AG08396 (cell line): ENCODE data around the gene NADK2.
"Not testable (repeated sequence)": the region's sequence is repeated elsewhere in the genome, so short reads cannot be mapped to it uniquely, and the experiment has no call there.

Source experiments
- DNase-seq: peaks from one replicate; pipeline ENCODE4 v3.0.0; 2012; ENCODE audit warnings: low spot score, mixed read lengths

Gene NADK2, protein sequence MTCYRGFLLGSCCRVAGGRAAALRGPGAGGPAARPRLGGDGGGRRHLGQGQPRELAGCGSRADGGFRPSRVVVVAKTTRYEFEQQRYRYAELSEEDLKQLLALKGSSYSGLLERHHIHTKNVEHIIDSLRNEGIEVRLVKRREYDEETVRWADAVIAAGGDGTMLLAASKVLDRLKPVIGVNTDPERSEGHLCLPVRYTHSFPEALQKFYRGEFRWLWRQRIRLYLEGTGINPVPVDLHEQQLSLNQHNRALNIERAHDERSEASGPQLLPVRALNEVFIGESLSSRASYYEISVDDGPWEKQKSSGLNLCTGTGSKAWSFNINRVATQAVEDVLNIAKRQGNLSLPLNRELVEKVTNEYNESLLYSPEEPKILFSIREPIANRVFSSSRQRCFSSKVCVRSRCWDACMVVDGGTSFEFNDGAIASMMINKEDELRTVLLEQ

DNA sequence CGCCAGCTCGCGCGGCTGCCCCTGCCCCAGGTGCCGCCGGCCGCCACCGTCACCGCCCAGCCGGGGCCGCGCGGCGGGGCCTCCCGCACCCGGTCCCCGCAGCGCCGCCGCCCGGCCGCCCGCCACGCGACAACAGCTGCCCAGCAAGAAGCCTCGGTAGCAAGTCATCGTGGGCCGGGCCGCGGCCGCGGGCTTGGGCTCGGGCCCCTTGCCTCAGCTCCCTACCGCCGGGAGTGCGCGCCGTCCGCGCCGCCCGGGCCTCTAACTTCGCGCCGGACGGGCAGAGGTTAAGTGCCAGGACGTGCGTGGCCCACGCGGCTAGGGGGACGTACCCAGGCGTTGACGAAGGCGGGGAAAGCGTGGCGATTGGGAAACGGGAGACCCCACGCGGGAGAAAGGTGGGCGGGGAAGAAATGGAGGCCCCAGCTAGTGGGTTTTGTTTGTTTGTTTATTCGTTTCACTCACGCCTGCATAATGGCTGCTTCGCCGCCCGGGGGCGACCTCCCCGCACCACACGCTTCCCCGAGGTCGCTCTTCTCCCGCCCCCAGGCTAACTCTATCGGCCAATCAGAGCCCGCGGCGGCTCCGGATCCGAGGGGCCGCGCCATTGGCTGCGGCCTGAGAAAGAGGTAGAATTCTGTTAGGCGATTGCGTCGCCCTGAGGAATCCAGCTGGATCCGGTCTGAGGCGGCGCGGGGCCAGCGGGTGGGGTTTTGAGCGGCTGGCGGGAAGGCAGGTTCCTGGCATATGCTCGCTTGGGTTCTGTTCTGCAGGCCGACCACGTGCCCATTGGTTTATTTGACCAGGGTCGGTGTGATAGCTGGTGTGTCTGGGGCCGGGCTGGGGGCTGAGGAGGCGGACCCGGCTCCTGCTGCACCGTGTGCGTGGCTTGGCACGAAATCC is at the start of gene NADK2:
NADK2 (minus strand) TSS at position 295 of the 903 bp plus-strand sequence; CDS start at position 168, 127 bp downstream.
- peak; percentile 96 for DNase-seq

DNA sequence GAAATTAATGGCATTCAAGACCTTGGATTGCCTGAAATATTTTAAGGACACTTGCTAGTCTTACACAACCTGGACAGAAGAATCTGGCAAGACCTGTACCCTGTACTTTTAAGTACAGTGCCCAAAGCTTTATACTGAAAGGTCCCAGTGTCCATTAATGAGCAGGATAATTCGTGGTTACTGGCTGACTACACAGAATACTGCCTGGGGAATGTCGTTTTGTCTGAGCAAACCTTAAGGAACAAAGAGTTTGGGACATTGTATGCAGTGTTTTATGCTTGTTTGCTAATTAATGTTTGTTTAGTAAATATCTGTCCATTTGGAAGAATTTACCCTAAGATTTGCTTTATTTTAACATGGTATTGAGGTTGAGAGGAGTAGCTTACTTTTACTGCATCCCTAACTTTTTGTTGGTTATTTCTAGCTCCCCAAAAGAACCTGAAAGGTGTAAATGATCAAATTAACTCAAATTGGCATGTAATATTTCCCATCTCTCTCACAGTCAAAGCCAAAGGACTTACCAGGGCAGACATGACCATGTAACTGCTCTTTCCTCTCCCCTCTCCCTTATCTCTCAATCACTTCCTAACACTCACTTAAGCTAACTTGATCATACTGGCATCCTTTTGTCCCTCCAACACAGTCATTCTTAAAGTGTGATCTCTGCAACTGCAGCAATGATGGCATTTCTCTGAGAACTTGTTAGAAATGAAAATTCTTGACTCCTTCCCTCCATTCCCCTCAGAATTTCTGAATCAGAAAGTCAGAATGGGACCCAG is 44.3 kb upstream of the NADK2 start:
- DNase-seq, result no peak

DNA sequence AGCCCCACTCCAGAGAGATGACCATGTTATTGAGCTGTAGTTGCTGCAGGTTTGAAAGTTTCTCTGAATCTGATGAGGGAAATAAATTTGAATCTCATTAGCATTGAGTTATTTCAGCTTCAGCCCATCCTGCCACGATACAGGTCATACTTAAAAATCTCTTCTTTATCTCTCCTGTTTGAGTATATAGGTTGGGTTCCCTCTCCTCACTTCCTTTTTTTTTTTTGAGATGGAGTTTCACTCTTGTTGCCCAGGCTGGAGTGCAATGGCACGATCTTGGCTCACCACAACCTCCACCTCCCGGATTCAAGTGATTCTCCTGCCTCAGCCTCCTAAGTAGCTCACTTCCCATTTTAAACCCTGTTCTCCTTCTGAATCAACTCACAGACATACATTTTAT is 42.0 kb upstream of the NADK2 start:
- DNase-seq, result not testable (repeated sequence)

DNA sequence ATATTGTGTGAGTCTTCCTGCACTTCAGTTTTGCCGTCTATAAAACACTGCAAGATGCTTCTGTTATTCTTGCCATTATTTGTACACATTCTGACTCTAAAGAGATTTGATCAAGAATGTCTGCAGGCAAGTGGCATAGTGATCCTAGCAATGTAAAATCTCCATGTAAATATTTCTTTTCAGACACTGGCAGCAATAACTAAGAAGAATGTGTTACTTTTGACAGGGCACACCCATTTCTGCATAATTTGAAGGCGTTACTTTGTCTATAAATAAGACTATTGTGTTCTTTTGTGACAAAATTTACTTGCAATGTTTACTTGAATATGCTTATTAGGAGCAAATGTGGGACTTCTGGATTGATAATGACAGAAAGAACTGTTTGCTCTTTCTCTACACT is 39.9 kb upstream of the NADK2 start:
- DNase-seq, result no peak

DNA sequence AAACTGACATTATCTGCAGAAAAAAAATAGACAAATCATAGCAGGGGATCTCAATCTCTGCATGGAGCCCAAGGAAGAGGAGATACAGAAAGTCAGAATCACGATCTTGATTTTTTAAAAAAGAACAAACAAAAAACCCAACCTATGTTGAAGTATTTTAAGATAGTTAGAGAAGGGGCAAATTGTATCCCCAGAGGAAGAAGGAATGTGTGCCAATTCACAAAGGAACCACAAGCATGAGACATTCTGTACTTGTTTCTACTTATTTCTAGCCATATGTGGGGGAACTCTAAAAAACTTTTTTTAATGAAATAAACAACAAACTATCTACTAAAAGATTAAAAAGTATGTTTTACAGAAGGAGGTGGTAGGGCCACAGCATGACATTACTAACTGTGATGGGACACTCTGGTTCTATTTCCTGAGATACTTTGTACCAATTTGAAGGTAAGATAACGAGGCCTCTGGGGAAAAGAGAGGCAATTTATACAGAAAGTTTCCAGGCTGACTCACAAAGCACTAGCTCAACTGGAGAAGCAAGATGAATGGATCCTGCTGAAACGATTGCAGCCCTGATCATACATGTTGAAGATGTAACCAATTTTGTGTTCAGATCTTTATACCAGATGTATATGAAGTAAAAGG is 37.5 kb upstream of the NADK2 start:
- DNase-seq, result peak; percentile 7

DNA sequence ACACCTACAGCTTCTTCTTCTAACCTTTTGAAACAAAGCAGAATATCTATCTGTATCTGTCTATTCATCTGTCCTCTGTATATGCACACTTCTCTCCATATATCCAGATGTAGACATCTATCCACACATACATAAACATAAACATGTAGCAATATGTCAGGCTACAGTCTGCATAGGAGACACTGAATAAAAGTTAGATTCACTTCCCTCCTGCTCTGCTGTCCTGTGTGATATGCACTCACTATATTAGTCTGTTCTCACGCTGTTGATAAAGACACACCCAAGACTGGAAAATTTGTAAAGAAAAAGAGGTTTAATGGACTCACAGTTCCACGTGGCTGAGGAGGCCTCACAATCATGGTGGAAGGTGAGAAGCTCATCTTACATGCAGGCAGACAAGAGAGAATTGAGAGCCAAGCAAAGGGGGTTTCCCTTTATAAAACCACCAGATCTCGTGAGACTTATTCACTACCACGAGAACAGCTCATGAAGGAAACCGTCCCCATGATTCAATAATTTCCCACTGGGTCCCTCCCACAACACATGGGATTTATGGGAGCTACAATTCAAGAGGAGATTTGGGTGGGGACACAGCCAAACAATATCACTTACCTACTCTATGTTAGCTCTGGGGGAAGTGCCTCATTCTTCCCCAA is 35.9 kb upstream of the NADK2 start:
- no peak for DNase-seq

DNA sequence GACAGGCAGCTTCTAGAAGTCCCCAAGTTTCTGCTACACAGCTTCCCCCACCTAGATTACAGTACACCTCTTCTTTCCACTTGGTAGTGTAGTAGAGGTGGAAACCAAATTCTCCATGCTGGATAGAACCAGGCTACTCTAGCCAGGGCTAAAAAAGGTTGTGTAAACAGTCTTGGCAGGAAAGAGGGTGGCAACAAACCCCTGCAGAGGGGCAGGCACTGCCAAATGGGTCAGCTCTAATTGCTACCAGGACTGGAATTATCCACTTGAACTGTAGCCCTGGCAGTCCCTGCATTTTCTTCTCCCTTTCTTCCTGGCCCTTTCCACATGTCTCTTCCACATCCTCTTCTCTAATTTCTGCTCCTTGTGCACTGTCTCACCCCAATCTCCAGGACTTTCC is 35.1 kb upstream of the NADK2 start:
- no peak for DNase-seq

DNA sequence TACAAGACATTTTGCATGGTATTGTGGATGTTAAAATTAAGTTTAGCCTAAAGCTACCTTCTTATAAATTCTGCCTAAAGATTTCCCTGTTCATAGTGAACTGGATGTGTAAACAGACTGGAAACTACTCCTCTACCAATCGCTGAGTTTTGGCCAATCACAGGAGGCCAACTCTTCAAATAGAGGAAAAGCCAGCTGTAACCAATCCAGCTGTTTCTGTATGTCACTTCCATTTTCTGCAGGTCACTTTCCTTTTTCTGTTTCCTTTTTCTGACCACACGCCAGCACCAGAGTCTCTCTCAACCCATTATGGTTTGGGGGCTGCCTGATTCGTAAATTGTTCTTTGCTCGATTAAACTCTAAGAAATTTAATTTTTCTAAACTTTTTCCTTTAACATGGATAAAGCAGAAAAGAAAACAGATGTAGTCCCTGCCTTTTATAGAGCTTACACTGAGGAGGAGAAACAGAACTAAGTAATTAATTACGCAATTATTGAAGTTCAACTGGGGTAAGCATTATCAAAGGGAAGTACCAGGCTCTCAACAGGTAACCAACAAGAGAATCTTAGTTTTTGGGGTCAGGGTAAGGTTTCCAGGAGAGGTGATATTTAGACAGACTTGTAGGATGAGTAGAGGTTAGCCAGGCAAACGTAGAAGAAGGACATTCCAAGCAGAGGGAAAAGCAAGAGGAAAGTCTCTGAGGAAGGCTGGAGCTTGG is 32.2 kb upstream of the NADK2 start:
- DNase-seq, result no peak

DNA sequence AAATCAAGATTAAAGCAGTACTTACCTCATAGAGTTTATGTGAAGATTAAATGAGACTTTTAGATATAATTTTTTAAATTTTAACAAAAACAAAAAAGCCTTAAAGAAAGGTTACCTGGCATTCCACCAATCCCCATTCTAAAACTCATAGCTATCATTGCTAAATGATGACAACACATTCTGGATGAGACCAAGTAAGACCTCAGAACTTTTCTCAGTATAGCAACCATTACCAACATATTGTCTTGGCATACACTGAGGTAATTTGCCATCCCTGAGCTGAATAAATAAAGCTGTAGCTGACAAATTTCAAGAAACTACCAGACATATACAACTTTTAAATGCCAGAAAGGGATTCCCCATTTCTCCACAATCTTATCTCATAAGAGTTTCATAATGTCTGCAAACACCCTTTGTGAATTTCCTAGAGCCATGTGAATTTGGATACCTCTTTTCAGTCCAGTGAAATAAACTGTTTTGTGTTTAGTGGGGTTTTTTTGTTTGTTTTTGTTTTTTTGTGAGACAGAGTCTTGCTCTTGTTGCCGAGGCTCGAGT is 30.5 kb upstream of the NADK2 start:
- no peak for DNase-seq

DNA sequence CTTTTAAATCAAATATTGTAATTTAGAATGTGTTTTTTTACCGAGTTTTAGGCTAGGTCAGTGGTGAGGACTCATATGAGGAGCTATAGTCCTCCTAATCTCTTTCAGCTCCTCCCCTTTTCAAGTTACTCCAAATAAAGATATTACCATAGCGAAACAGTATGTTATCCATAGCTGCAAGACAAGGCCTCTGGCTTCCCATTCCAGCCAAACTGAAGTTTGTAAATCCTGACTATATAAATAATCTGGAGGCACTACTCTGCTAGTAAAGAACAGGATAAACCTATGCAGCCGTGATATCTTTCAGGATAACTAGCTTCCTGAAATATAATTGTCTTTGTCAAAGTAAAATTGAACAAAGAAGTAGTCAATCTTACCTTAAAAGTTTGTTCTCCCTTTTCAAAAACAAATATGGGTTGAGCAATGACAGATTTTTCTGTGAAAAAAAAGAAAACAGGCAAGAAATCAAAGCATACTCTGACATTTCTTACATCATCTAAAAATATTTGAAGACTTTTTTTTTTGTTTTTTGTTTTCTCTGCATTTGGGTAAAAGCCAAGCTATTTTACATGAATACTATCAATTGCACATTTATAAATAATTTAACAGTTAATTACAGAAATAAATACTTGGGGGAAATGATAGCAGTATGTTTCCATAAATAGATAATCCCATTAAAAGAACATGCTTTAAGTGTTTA is 29.3 kb upstream of the NADK2 start:
- no peak for DNase-seq

DNA sequence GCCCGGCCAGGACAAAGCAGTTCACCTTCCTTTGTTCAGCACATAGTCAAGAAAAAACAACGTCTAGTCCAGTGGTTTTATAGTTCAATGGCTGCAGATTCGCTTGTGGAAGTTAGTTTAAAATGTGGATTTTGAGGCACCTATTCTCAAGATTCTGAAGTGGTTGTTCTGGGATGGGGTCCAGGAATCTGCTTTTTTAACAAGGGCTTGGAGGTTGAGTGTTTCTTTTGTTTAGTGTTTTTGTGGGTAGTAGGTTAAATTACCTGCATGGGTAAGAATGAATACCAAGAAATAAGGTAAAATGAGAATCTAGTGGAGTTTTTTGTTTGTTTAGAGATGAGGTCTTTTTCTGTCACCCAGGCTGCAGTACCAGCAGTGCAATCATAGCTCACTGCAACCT is 28.4 kb upstream of the NADK2 start:
- no peak for DNase-seq

DNA sequence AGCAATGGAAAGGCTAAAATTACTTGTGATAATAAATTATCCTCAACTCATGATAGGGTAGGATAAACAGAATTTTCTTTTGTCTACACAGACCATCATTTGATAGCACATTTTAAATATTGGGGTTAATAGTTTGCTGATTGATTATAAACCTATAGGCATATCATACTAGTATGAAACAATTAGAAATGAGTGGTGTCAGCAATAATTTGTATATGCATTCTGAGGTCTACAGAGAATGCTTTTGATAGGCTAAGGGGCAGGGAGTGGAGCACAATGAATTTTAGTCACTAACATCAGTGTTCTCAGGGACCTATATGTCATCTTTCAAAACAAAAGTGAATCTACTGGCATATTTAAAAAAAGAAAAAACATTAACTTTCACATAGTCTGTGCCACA is 27.8 kb upstream of the NADK2 start:
- no peak for DNase-seq

DNA sequence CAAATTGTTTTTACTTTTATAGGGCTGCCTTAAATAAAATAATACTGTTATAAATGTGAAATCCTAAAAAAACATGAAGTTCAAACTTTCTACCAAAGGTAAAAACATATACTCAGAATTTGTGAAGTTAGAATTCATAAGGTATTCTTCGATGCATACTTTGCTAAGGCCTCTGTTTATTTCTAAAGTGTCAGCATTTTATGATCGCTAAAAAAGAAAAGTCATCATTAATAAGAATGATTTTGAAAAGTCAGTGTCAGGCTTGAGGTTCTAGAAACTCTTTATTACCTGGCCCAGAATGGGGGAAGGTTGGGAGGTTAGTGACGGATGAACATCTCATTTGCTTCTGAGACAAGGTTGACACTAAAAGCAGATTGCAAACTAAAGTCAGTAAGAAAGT is 26.2 kb upstream of the NADK2 start:
- DNase-seq, result no peak

DNA sequence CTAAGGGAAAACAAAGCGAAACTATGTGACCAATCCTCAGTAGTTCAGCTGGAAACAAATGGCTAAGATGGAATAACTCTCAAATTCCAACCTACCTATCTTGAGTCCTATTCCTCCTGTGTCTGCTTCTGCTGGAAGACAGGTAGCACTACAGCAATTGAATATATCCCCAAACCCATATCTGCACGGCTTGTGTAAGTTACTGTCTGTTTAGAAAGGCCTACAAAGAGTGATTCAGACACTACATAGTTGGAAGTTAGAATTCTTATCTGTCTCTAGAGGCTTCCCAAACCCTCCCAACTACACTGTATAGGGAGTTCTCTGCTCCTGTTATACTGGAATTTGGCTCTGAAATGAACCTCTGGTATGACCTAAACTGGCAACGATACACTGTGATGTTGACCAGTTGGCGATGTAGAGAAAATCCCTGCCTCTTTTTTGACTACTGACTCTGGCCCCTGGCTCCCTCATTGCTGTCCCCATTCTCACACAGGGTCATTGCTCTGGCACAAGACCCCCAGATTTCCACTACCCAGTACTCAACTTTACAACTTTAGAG is 22.6 kb upstream of the NADK2 start:
- no peak for DNase-seq

DNA sequence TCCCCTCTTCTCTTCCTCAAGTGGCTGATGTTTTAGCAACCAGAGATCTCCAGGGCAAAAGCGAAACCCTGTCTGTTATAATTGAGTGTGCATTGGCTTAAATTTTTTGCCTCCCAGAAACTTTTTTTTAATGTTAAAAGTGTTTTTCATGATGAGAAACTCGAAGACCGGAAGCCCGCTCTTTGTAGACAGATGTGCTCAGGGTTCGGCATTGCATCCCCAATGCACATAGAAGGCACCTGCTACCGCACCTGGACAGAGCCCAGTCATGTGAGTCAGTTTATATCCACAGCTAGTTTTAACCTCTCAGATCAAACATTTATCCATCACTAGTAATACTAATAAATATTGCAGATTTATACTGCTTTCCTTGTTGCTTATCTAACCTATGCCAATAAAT is 19.5 kb upstream of the NADK2 start:
- no peak for DNase-seq

DNA sequence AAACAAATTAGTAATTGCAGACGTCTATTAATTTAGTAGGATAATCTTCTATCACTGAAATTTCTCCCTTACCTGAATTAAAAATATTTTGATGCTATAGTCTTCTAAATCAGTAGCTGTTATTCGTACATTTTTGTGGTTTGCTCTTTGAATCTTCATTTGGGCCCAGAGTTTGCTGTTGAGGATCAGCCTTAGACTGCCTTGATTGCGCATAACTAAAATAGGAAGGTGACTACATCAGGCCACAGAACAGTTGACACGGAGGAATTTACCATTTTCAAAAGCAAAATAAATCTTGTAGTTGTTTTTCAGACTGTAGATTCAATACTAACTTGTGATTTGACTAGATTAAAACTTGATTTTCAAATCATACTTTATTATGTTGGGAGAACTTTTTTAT is 11.8 kb upstream of the NADK2 start:
- DNase-seq, result no peak

DNA sequence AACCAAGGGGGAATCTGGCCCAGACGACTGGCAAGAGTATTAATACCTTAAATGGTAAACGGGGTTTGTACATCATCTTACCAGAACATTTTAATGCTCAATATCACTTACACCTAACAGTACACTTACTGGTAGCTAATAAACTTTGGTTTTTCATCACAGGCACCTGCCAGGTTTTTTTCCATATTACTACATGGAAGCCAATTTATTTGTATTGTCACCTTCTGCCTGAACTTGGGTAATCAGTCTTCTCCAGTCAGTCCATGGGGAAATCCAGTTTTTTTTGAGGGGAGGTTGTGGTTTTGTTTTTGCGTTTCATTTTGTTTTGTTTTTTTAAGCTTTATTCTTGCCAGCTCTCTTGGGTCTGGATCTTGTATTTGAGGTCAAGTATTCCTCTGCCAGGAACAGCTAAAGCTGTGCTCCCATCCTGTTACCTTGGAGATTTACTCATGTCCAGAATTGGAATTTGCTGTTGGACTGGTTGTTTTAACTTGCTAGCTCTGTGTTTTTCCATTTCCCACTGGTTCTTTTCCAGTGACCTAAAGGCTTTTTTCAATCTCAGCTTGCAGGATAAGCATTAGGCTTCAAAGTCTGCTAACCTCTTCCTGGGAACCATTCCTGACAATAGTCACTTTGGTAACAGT is 11.1 kb upstream of the NADK2 start:
- no peak for DNase-seq

DNA sequence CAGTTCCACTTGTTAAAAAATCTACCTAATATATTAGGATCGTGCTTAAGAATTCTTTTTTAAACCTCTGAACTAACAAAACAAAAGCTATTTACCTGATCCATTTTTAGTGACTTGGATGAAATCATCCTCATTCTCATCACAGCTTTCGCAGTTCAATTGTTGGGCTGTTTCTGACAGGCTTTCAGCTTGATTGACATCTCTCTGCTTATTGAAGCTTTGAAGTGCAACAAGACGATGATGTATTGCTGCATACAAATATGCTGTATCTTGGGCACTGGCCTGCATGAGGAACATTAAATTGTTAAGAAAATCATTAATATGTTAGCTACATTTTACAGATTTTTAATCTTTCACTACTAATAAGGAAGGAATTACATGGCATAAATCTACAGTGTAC is 9.5 kb upstream of the NADK2 start:
- DNase-seq, result no peak

DNA sequence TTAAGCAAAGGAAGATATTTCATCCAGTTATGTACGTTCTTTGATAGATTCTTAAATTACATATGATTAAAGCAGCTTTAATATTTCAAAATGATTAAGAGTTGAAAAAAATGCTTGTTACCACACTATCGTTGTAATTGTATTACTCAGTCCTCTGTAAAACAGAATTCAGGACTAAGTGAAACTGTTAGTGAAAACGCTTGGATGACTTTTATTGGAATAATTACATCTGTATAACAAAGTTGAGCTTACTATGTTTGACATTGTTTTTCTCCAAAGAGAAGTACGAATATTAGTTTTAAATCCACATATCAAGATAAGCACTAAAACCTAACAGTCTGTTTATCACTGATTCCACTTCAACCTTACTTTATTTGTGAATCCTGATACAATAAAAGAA is 8.7 kb upstream of the NADK2 start:
- no peak for DNase-seq
